RWPE1 (cell line): ENCODE measurements around the gene MKRN2OS.

Source experiments
- CTCF ChIA-PET: fragments of 350-600 bp; sonication (Branson Sonifier 250); formaldehyde crosslinking; extraction: SDS; loops from one replicate; lab custom pipeline; 2021; lab: Yijun Ruan, JAX
- POLR2A ChIA-PET: fragments of 400-600 bp; formaldehyde crosslinking; extraction: SDS; loops from one replicate; lab custom pipeline; 2020; ENCODE audit warnings: antibody characterized with exemption; ENCODE audit not compliant: low non-redundant PET; lab: Yijun Ruan, JAX
- DNase-seq: peaks from one replicate; pipeline ENCODE4 v3.0.0; 2012; ENCODE audit warnings: low spot score
- H3K27ac ChIP-seq: fragments of 450-650 bp; 2 replicates; pipeline ENCODE4 v1.5.1; 2017
- CTCF ChIP-seq: fragments of 450-650 bp; conservative IDR thresholded peaks from 2 replicates; pipeline ENCODE4 v1.5.1; 2017; ENCODE audit warnings: low read depth, mild to moderate bottlenecking

MKRN2OS gene

GRCh38 chr3:12503126-12503957 lies 42.0 kb downstream of the MKRN2OS start:
- ChIA-PET CTCF (no interaction called here), POLR2A (no interaction called here)
- no peak for TF ChIP-seq CTCF
- DNase-seq: no peak
- no peak overlapping the region for H3K27ac ChIP-seq

- CTCF ChIA-PET: no interaction called here
Observed at GRCh38 chr3:12501360-12502020, 43.8 kb downstream of the MKRN2OS start.

GRCh38 chr3:12499474-12499873 lies 45.8 kb downstream of the MKRN2OS start:
- no peak overlapping the region for H3K27ac ChIP-seq
- ChIA-PET CTCF (no interaction called here), POLR2A (no interaction called here)
- no peak for TF ChIP-seq CTCF
- DNase-seq: no peak

More at GRCh38 chr3:12501360-12502020, 43.8 kb downstream of the MKRN2OS start:
- no peak for DNase-seq
- POLR2A ChIA-PET: no interaction called here
- no peak for TF ChIP-seq CTCF
- no peak overlapping the region for H3K27ac ChIP-seq

GRCh38 chr3:12496453-12496761 lies 48.9 kb downstream of the MKRN2OS start:
- DNase-seq: no peak
- TF ChIP-seq CTCF: no peak
- no peak overlapping the region for H3K27ac ChIP-seq
- CTCF ChIA-PET: no interaction called here
- POLR2A ChIA-PET: no interaction called here

- no peak for DNase-seq
- ChIA-PET CTCF (interaction anchor here (0.6 kb wide), 1 partner anchor 12 kb away, joined by 3 read pairs; the partner anchor contains the start of gene TSEN2), POLR2A (no interaction called here)
- no peak for TF ChIP-seq CTCF
- no peak overlapping the region for H3K27ac ChIP-seq
Observed at GRCh38 chr3:12495749-12496452, 49.4 kb downstream of the MKRN2OS start.

- no peak for DNase-seq
- ChIA-PET CTCF (no interaction called here), POLR2A (no interaction called here)
- H3K27ac ChIP-seq: no peak overlapping the region
- TF ChIP-seq CTCF: no peak
Observed at GRCh38 chr3:12490547-12490946, 54.8 kb downstream of the MKRN2OS start.
